ENCODE data around the gene MEFV. TPM values are rescaled to one million over a fixed set of nuclear protein-coding genes. Genes with fewer than 3 reads are reported as not detected.

MEFV gene
- total and polyA plus RNA-seq, 2 of the 13 experiments (the other 11 are each of a cell fraction or from before 2014, with no cell fraction given): 0.22 TPM; not detected in 1

DNA sequence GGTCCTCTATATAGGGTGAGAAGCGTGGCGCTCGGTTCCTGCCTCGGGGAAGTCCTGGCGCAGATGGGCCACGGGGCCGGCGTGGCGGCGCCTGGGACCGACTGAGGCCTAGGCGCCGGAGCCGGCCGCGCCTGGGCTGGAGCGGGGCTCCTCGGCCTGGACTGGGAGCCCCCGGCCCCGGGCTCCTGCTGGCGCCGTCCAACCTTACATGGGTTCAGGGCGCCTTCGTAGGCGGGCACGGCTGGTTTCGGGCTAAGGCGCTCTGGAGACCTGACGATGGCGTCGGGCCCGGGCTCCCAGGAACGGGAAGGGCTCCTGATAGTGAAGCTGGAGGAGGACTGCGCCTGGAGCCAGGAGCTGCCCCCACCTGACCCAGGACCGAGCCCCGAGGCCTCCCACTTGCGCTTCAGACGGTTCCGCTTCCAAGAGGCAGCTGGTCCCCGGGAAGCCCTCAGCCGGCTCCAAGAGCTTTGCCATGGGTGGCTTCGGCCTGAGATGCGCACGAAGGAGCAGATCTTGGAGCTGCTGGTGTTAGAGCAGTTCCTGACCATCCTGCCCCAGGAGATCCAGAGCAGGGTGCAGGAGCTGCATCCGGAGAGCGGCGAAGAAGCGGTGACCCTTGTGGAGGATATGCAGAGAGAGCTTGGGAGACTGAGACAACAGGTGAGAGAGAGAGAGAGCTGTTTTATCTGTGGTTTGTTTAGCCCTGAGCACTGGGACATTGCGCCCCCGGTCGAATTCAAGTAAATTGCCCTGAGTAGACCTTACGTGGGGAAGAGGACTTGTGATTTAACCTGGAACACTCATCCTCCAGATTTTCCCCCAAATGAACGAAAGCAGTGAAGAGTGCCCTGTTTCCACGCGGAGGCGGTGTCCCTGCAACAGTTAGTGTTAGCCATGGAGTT, 27.4 kb upstream of the MEFV start:
- ATAC-seq (peak; percentile 15), DNase-seq (ENCODE audit: low spot score) (no peak), FAIRE-seq (no peak)
- intact Hi-C loops (cut with micrococcal nuclease; ENCODE audit: unreplicated experiment): loop anchor here (2.0 kb wide), 1 partner anchor 19 kb away; no protein-coding TSS in a partner anchor
- ChIA-PET CTCF (ENCODE audit: low intra/inter-chr PET ratio, low total read pairs) (no interaction called here), POLR2A (interaction anchor here (1.2 to 3.0 kb wide), 10 partner anchors 9 to 217 kb away, joined by 3 to 64 read pairs (median 8); partner anchors contain the start of genes CLUAP1, ZNF174 and ZSCAN32)
- Histone ChIP-seq H3K27ac (ENCODE audit: extremely low read length, insufficient read depth, low read length) (peak overlapping the region; percentile 99), H3K9ac (ENCODE audit: insufficient read depth, low read depth, low read length) (peak overlapping the region; percentile 96), H3K36me3 (replicated peaks in 1 of 2; ENCODE audit: control insufficient read depth in 1 of 2, insufficient read depth in 2 of 2, low read length in 2 of 2) (peaks cover 9 to 23% of the 10 kb centered on the region in 2 experiments), H3K27me3 (ENCODE audit: control insufficient read depth in 1 of 2, insufficient read depth in 2 of 2, low read length in 2 of 2) (no peaks in the 10 kb centered on the region; a peak in 1 of 5 replicates), H3K79me2 (ENCODE audit: insufficient read depth, low read length) (peaks cover 48% of the 10 kb centered on the region), H3K4me2 (ENCODE audit: low read depth, low read length) (peak overlapping the region; percentile 87), H3K9me3 (ENCODE audit: low read length) (no peaks in the 10 kb centered on the region), H3K4me1 (ENCODE audit: insufficient read depth, low read length) (peaks cover 45% of the 10 kb centered on the region), H4K20me1 (ENCODE audit: insufficient read depth, low read length) (peaks cover 23% of the 10 kb centered on the region), H2AFZ (ENCODE audit: low read length) (no peak overlapping the region), H3K4me3 (replicated peaks in 1 of 3; ENCODE audit: insufficient read depth in 1 of 3, low read depth in 2 of 3, low read length in 3 of 3) (peak overlapping the region; percentile 79 to 100 (median 99))
- under 1% methylated on average over 30 of the region's 56 CpGs for WGBS (ENCODE audit: low lambda C conversion rate)
- in situ Hi-C loops (cut with HindIII; ENCODE audit: extremely low pct_ligation_motif_present, low pct_unique_long_range_greater_than_20kb): no loop called here
- TSS peak; percentile 65 for BruUV-seq (replicated peaks)
- TF ChIP-seq ZNF350 (CRISPR knock-in tag; IDR thresholded peaks at IDR 0.05; ENCODE audit: borderline replicate concordance, low read depth) (no peak; the same call in 1 of the 2 replicates), ZNF768 (CRISPR knock-in tag; IDR thresholded peaks at IDR 0.05) (peak; percentile 31; the same call in 1 of the 2 replicates), ZNF775 (CRISPR knock-in tag; IDR thresholded peaks at IDR 0.05; ENCODE audit: borderline replicate concordance) (no peak), SRSF1 (optimal IDR thresholded peaks at IDR 0.05; ENCODE audit: low read depth, low read length) (no peak), KDM5A (IDR thresholded peaks at IDR 0.05; ENCODE audit: borderline replicate concordance, low read length) (peak; percentile 93), ZNF605 (CRISPR knock-in tag; IDR thresholded peaks at IDR 0.05) (no peak; the same call in 1 of the 2 replicates), CENPT (CRISPR knock-in tag; IDR thresholded peaks at IDR 0.05; ENCODE audit: low read depth) (no peak), PHF21A (CRISPR knock-in tag; IDR thresholded peaks at IDR 0.05) (no peak), ASH2L (IDR thresholded peaks at IDR 0.05; ENCODE audit: insufficient read length, low read depth, low read length) (peak; percentile 46), HES4 (CRISPR knock-in tag; IDR thresholded peaks at IDR 0.05; ENCODE audit: borderline replicate concordance) (0 out of 2 replicates have a peak, but pooled peaks have one; percentile 47), PHF8 (CRISPR knock-in tag; IDR thresholded peaks at IDR 0.05) (no peak; the same call in 1 of the 2 replicates), GZF1 (CRISPR knock-in tag; IDR thresholded peaks at IDR 0.05) (no peak), ZBTB10 (CRISPR knock-in tag; IDR thresholded peaks at IDR 0.05; ENCODE audit: borderline replicate concordance) (no peak), MTA3 (CRISPR knock-in tag; IDR thresholded peaks at IDR 0.05) (no peak), HNF4G (IDR thresholded peaks at IDR 0.05; ENCODE audit: borderline replicate concordance, low read depth, low read length) (no peak), HNF4G (CRISPR knock-in tag; IDR thresholded peaks at IDR 0.05; ENCODE audit: borderline replicate concordance, low read depth) (no peak)
- TF ChIP-seq, protein P1, sequence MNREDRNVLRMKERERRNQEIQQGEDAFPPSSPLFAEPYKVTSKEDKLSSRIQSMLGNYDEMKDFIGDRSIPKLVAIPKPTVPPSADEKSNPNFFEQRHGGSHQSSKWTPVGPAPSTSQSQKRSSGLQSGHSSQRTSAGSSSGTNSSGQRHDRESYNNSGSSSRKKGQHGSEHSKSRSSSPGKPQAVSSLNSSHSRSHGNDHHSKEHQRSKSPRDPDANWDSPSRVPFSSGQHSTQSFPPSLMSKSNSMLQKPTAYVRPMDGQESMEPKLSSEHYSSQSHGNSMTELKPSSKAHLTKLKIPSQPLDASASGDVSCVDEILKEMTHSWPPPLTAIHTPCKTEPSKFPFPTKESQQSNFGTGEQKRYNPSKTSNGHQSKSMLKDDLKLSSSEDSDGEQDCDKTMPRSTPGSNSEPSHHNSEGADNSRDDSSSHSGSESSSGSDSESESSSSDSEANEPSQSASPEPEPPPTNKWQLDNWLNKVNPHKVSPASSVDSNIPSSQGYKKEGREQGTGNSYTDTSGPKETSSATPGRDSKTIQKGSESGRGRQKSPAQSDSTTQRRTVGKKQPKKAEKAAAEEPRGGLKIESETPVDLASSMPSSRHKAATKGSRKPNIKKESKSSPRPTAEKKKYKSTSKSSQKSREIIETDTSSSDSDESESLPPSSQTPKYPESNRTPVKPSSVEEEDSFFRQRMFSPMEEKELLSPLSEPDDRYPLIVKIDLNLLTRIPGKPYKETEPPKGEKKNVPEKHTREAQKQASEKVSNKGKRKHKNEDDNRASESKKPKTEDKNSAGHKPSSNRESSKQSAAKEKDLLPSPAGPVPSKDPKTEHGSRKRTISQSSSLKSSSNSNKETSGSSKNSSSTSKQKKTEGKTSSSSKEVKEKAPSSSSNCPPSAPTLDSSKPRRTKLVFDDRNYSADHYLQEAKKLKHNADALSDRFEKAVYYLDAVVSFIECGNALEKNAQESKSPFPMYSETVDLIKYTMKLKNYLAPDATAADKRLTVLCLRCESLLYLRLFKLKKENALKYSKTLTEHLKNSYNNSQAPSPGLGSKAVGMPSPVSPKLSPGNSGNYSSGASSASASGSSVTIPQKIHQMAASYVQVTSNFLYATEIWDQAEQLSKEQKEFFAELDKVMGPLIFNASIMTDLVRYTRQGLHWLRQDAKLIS (CRISPR knock-in tag; IDR thresholded peaks at IDR 0.05): no peak
